Activated naive CD4-positive, alpha-beta T cell treated with anti-CD3 and anti-CD28 coated beads, Interleukin-2, amount 10 ng/mL, durations not matched to agents 7 days and 5 days (primary cell): ENCODE results near the gene PTCD2.
"Not testable (repeated sequence)": the region's sequence is repeated elsewhere in the genome, so short reads cannot be mapped to it uniquely, and the experiment has no call there.

Experiments used
- CTCF ChIA-PET: fragments of 350-600 bp; sonication (Branson Sonifier 250); formaldehyde crosslinking; loops from one replicate; lab custom pipeline; 2021; ENCODE audit warnings: antibody characterized with exemption; lab: Charles Lee
- DNase-seq: peaks from one replicate; pipeline ENCODE4 v3.0.0-alpha.2; 2020
- H3K27ac Mint-ChIP-seq: one replicate; pipeline ENCODE4 v1.8.0; 2021; ENCODE audit warnings: mild to moderate bottlenecking, moderate library complexity, mixed read lengths
- H3K27me3 Mint-ChIP-seq: one replicate; pipeline ENCODE4 v1.8.0; 2021; ENCODE audit warnings: mild to moderate bottlenecking, mixed read lengths
- H3K36me3 Mint-ChIP-seq: one replicate; pipeline ENCODE4 v1.8.0; 2021; ENCODE audit warnings: mixed read lengths
- H3K4me1 Mint-ChIP-seq: one replicate; pipeline ENCODE4 v1.8.0; 2021; ENCODE audit warnings: mixed read lengths
- H3K4me3 Mint-ChIP-seq: one replicate; pipeline ENCODE4 v1.8.0; 2021; ENCODE audit warnings: mild to moderate bottlenecking, moderate library complexity, mixed read lengths
- H3K9me3 Mint-ChIP-seq: one replicate; pipeline ENCODE4 v1.8.0; 2021; ENCODE audit warnings: mixed read lengths

Gene PTCD2

GRCh38 chr5:72288924-72289323 is 31.2 kb upstream of the PTCD2 start:
- Mint-ChIP-seq H3K36me3 (peaks cover 13% of the 10 kb centered on the region), H3K9me3 (no peaks in the 10 kb centered on the region), H3K27me3 (no peaks in the 10 kb centered on the region), H3K27ac (no peak overlapping the region), H3K4me3 (no peak overlapping the region), H3K4me1 (no peaks in the 10 kb centered on the region)
- CTCF ChIA-PET, result no interaction called here
- DNase-seq, result no peak

- Mint-ChIP-seq H3K27me3 (no peaks in the 10 kb centered on the region), H3K4me1 (no peaks in the 10 kb centered on the region), H3K4me3 (no peak overlapping the region), H3K9me3 (no peaks in the 10 kb centered on the region), H3K36me3 (peaks cover 19% of the 10 kb centered on the region), H3K27ac (no peak overlapping the region)
- CTCF ChIA-PET, result no interaction called here
- DNase-seq, result no peak
Observed at GRCh38 chr5:72290356-72291133, 29.6 kb upstream of the PTCD2 start.

GRCh38 chr5:72291601-72292000 is 28.6 kb upstream of the PTCD2 start:
- Mint-ChIP-seq H3K9me3 (no peaks in the 10 kb centered on the region), H3K4me3 (no peak overlapping the region), H3K36me3 (peaks cover 23% of the 10 kb centered on the region), H3K4me1 (no peaks in the 10 kb centered on the region), H3K27ac (no peak overlapping the region), H3K27me3 (no peaks in the 10 kb centered on the region)
- DNase-seq, result no peak
- CTCF ChIA-PET, result no interaction called here

- H3K27me3 Mint-ChIP-seq, result no peaks in the 10 kb centered on the region
- H3K4me1 Mint-ChIP-seq, result no peaks in the 10 kb centered on the region
- no peak for DNase-seq
- no peak overlapping the region for H3K27ac Mint-ChIP-seq
- H3K9me3 Mint-ChIP-seq, result no peaks in the 10 kb centered on the region
- H3K4me3 Mint-ChIP-seq, result no peak overlapping the region
- CTCF ChIA-PET, result no interaction called here
- H3K36me3 Mint-ChIP-seq, result peaks cover 21% of the 10 kb centered on the region
Observed at GRCh38 chr5:72292411-72292810, 27.8 kb upstream of the PTCD2 start.

- no peak for DNase-seq
- H3K27ac Mint-ChIP-seq, result no peak overlapping the region
- no peaks in the 10 kb centered on the region for H3K27me3 Mint-ChIP-seq
- H3K4me3 Mint-ChIP-seq, result no peak overlapping the region
- H3K36me3 Mint-ChIP-seq, result peaks cover 17% of the 10 kb centered on the region
- CTCF ChIA-PET, result no interaction called here
- no peaks in the 10 kb centered on the region for H3K4me1 Mint-ChIP-seq
- no peaks in the 10 kb centered on the region for H3K9me3 Mint-ChIP-seq
Observed at GRCh38 chr5:72293495-72294055, 26.6 kb upstream of the PTCD2 start.

GRCh38 chr5:72294473-72294872 is 25.7 kb upstream of the PTCD2 start:
- peaks cover 17% of the 10 kb centered on the region for H3K36me3 Mint-ChIP-seq
- no peak overlapping the region for H3K4me3 Mint-ChIP-seq

GRCh38 chr5:72295539-72295938 is 24.6 kb upstream of the PTCD2 start:
- Mint-ChIP-seq H3K4me1 (peaks cover 2% of the 10 kb centered on the region), H3K4me3 (no peak overlapping the region), H3K27me3 (no peaks in the 10 kb centered on the region), H3K9me3 (no peaks in the 10 kb centered on the region), H3K36me3 (peaks cover 21% of the 10 kb centered on the region), H3K27ac (no peak overlapping the region)
- CTCF ChIA-PET, result no interaction called here
- DNase-seq, result no peak

More at GRCh38 chr5:72294473-72294872, 25.7 kb upstream of the PTCD2 start:
- DNase-seq, result no peak
- CTCF ChIA-PET, result no interaction called here
- H3K27ac Mint-ChIP-seq, result no peak overlapping the region
- no peaks in the 10 kb centered on the region for H3K4me1 Mint-ChIP-seq
- no peaks in the 10 kb centered on the region for H3K27me3 Mint-ChIP-seq
- no peaks in the 10 kb centered on the region for H3K9me3 Mint-ChIP-seq

- no peaks in the 10 kb centered on the region for H3K9me3 Mint-ChIP-seq
- H3K36me3 Mint-ChIP-seq, result peaks cover 21% of the 10 kb centered on the region
- peaks cover 3% of the 10 kb centered on the region for H3K4me1 Mint-ChIP-seq
- no peaks in the 10 kb centered on the region for H3K27me3 Mint-ChIP-seq
- H3K4me3 Mint-ChIP-seq, result no peak overlapping the region
- CTCF ChIA-PET, result no interaction called here
- H3K27ac Mint-ChIP-seq, result no peak overlapping the region
- no peak for DNase-seq
Observed at GRCh38 chr5:72296256-72296655, 23.9 kb upstream of the PTCD2 start.

GRCh38 chr5:72298136-72298535 is 22.0 kb upstream of the PTCD2 start:
- H3K4me3 Mint-ChIP-seq, DNase-seq, CTCF ChIA-PET, H3K27ac Mint-ChIP-seq, H3K4me1 Mint-ChIP-seq, H3K9me3 Mint-ChIP-seq, H3K27me3 Mint-ChIP-seq: not testable (repeated sequence)
- peaks cover 21% of the 10 kb centered on the region for H3K36me3 Mint-ChIP-seq

- H3K27ac Mint-ChIP-seq, result no peak overlapping the region
- H3K4me3 Mint-ChIP-seq, result no peak overlapping the region
- no peaks in the 10 kb centered on the region for H3K9me3 Mint-ChIP-seq
- DNase-seq, result no peak
- peaks cover 21% of the 10 kb centered on the region for H3K36me3 Mint-ChIP-seq
- CTCF ChIA-PET, result no interaction called here
- no peaks in the 10 kb centered on the region for H3K27me3 Mint-ChIP-seq
- peaks cover 3% of the 10 kb centered on the region for H3K4me1 Mint-ChIP-seq
Observed at GRCh38 chr5:72298711-72299110, 21.5 kb upstream of the PTCD2 start.

GRCh38 chr5:72300590-72301339 is 19.4 kb upstream of the PTCD2 start:
- H3K36me3 Mint-ChIP-seq, result peaks cover 17% of the 10 kb centered on the region
- CTCF ChIA-PET, result no interaction called here
- H3K4me1 Mint-ChIP-seq, result peaks cover 17% of the 10 kb centered on the region

GRCh38 chr5:72301557-72301956 is 18.6 kb upstream of the PTCD2 start:
- Mint-ChIP-seq H3K4me1 (peaks cover 19% of the 10 kb centered on the region), H3K36me3 (peaks cover 13% of the 10 kb centered on the region), H3K27me3 (no peaks in the 10 kb centered on the region), H3K27ac (no peak overlapping the region), H3K4me3 (no peak overlapping the region), H3K9me3 (no peaks in the 10 kb centered on the region)
- no peak for DNase-seq
- CTCF ChIA-PET, result no interaction called here

More at GRCh38 chr5:72300590-72301339, 19.4 kb upstream of the PTCD2 start:
- H3K9me3 Mint-ChIP-seq, result no peaks in the 10 kb centered on the region
- no peak for DNase-seq
- H3K27me3 Mint-ChIP-seq, result no peaks in the 10 kb centered on the region
- no peak overlapping the region for H3K27ac Mint-ChIP-seq
- H3K4me3 Mint-ChIP-seq, result no peak overlapping the region

- Mint-ChIP-seq H3K36me3 (peaks cover 11% of the 10 kb centered on the region), H3K4me3 (no peak overlapping the region), H3K4me1 (peaks cover 23% of the 10 kb centered on the region), H3K9me3 (no peaks in the 10 kb centered on the region), H3K27ac (no peak overlapping the region), H3K27me3 (no peaks in the 10 kb centered on the region)
- CTCF ChIA-PET, result no interaction called here
- no peak for DNase-seq
Observed at GRCh38 chr5:72302171-72302570, 18.0 kb upstream of the PTCD2 start.

- Mint-ChIP-seq H3K36me3 (peaks cover 10% of the 10 kb centered on the region), H3K9me3 (no peaks in the 10 kb centered on the region), H3K27me3 (no peaks in the 10 kb centered on the region), H3K27ac (no peak overlapping the region), H3K4me3 (no peak overlapping the region), H3K4me1 (peaks cover 41% of the 10 kb centered on the region)
- CTCF ChIA-PET, result interaction anchor here (0.9 kb wide), 1 partner anchor 24 kb away, joined by 3 read pairs; no protein-coding TSS in a partner anchor
- DNase-seq, result no peak
Observed at GRCh38 chr5:72305194-72306142, 14.7 kb upstream of the PTCD2 start.
